GM18873 (cell line): ENCODE data around the gene PTGFRN.

Source experiments
- ATAC-seq: cut with Tn5 transposase; IDR thresholded peaks from one replicate; pipeline ENCODE4 v1.9.1; 2021; ENCODE audit warnings: mild to moderate bottlenecking, moderate library complexity, moderate number of reproducible peaks; ENCODE audit not compliant: unreplicated experiment, low FRiP score

The PTGFRN gene

GRCh38 chr1:117025568-117025967, 115.9 kb downstream of the PTGFRN start:
- ATAC-seq, result no peak

GRCh38 chr1:117026361-117026760, 116.6 kb downstream of the PTGFRN start:
- no peak for ATAC-seq

GRCh38 chr1:117029685-117030084, 120.0 kb downstream of the PTGFRN start:
- no peak for ATAC-seq

GRCh38 chr1:117030271-117030877, 120.7 kb downstream of the PTGFRN start:
- no peak for ATAC-seq

GRCh38 chr1:117032266-117032665, 122.5 kb downstream of the PTGFRN start:
- ATAC-seq, result no peak

GRCh38 chr1:117032681-117033539, 123.2 kb downstream of the PTGFRN start:
- ATAC-seq, result no peak

- ATAC-seq, result no peak
These were observed 124.1 kb downstream of the PTGFRN start for GRCh38 chr1:117033772-117034171.

GRCh38 chr1:117034791-117035290, 125.1 kb downstream of the PTGFRN start:
- no peak for ATAC-seq

GRCh38 chr1:117036018-117036461, 126.3 kb downstream of the PTGFRN start:
- ATAC-seq, result no peak

- no peak for ATAC-seq
These were observed 128.1 kb downstream of the PTGFRN start for GRCh38 chr1:117037802-117038201.

- ATAC-seq, result no peak
These were observed 128.5 kb downstream of the PTGFRN start for GRCh38 chr1:117038236-117038635.
